ENCODE measurements around the gene TAMALIN.

Gene TAMALIN

DNA sequence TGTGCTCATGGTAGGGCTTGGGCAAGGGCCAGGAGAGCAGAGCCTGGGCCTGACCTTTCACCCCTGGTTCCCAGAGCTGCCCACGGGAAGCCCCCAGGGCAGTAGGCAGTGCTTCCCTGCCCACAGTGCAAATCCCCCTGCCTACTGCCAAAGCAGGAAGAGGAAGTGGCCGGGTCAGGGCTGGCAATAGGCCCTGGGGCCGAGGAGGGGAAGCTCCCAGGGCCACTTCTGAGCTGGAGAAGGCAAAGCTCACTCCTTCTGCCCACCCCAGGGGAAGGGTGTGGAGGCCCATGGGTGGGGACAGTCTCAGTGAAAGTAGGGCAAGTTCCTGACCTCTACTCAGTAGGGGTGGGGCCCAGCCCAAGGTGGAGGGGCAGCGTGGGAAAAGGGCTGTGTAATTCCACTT is 39.1 kb downstream of the TAMALIN start:
- TF ChIP-seq, protein P1, sequence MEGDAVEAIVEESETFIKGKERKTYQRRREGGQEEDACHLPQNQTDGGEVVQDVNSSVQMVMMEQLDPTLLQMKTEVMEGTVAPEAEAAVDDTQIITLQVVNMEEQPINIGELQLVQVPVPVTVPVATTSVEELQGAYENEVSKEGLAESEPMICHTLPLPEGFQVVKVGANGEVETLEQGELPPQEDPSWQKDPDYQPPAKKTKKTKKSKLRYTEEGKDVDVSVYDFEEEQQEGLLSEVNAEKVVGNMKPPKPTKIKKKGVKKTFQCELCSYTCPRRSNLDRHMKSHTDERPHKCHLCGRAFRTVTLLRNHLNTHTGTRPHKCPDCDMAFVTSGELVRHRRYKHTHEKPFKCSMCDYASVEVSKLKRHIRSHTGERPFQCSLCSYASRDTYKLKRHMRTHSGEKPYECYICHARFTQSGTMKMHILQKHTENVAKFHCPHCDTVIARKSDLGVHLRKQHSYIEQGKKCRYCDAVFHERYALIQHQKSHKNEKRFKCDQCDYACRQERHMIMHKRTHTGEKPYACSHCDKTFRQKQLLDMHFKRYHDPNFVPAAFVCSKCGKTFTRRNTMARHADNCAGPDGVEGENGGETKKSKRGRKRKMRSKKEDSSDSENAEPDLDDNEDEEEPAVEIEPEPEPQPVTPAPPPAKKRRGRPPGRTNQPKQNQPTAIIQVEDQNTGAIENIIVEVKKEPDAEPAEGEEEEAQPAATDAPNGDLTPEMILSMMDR (IDR thresholded peaks at IDR 0.05; ENCODE audit: low read depth, low read length), result no peak
- no peak for DNase-seq (ENCODE audit: extremely low read depth, low read depth)

DNA sequence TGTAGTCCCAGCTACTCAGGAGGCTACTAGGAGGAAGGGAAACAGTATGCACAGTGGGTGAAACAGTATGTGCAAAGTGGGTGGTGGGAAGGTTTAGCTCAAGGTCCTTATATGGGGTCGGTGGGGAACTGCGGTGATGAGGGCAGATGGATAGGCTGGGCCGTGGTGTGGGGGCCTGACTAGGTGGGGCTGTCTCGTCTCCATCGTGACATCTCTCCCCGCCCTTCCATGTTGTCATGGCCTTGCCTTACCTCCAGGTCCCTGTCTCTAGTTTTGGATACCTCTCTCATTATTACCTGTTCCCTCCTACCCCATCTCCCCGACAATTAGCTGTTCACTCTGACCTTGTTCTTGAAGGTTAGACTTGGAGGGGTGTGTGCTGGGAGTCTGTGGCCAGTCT is 40.1 kb downstream of the TAMALIN start:
- TF ChIP-seq, protein P1 (IDR thresholded peaks at IDR 0.05; ENCODE audit: low read depth, low read length), result no peak
- no peak for DNase-seq (ENCODE audit: extremely low read depth, low read depth)

- TF ChIP-seq, protein P1 (IDR thresholded peaks at IDR 0.05; ENCODE audit: low read depth, low read length), result no peak
- DNase-seq (ENCODE audit: extremely low read depth, low read depth), result no peak
Observed at GRCh38 chr12:52049286-52049685, 42.5 kb downstream of the TAMALIN start.

GRCh38 chr12:52049688-52050087 is 42.9 kb downstream of the TAMALIN start:
- no peak for DNase-seq (ENCODE audit: extremely low read depth, low read depth)
- TF ChIP-seq, protein P1 (IDR thresholded peaks at IDR 0.05; ENCODE audit: low read depth, low read length), result no peak

GRCh38 chr12:52050116-52050757 is 43.5 kb downstream of the TAMALIN start:
- no peak for DNase-seq (ENCODE audit: extremely low read depth, low read depth)
- TF ChIP-seq, protein P1 (IDR thresholded peaks at IDR 0.05; ENCODE audit: low read depth, low read length), result no peak

DNA sequence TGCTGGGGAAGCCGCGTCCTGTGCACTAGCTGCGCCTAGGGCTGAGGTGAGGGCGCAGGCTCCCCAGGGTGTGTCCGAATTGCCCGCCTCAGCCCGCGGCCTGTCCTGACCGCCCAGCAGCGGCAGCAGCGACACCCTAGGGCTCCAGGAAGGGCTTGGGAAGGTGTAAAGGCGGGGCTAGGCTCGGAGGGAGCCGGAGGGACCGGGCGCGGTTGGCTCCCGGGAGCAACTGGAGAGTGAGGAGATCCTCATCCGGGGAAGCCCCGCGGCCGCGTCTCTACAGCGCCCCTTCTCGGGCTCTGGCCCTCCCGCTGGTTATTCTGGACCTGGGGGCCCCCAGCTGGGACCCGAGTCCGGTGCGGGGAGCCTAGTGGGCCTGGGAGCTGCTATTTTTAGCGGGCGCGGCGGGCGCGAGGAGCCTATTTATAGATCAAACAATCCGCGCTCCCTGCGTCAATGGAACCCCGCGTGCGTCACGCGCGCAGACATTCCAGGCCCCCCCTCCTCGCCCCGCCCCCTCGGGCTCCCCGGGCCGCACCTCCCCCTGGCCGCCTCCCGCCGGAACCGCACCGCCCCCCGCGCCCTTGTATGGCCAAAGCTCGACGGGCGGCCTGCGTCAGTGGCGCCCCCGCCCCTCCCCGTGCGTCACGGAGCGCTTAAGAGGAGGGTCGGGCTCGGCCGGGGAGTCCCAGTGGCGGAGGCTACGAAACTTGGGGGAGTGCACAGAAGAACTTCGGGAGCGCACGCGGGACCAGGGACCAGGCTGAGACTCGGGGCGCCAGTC is 44.2 kb downstream of the TAMALIN start, which contains the start of gene NR4A1:
Gene NR4A1 (plus strand): TSS at position 685 of the 784 bp plus-strand sequence. CDS start 2,887 bp downstream, outside the sequence.
- TF ChIP-seq, protein P1 (IDR thresholded peaks at IDR 0.05; ENCODE audit: low read depth, low read length), result no peak; the same call in 1 of the 2 replicates

More for the DNA sequence above, 44.2 kb downstream of the TAMALIN start, which contains the start of gene NR4A1:
- peak; percentile 92 for DNase-seq (ENCODE audit: extremely low read depth, low read depth)
